HepG2 (cell line): ENCODE data around the gene CGB5. TPM values are rescaled to one million over a fixed set of nuclear protein-coding genes. Genes with fewer than 3 reads are reported as not detected.

Experiments
- ATAC-seq: fragments of 200-7000 bp; cut with Tn5 transposase; 3 replicates; pipeline ENCODE4 v1.9.1; 2020; ENCODE audit warnings: mild to moderate bottlenecking, moderate library complexity
- BruUV-seq: library from RNA; stranded (reverse); fragments of 400-500 nt; replicated peaks from 2 replicates; lab custom pipeline; 2021; lab: Mats Ljungman, UMichigan
- CTCF ChIA-PET: fragments of 300-600 bp; formaldehyde crosslinking; extraction: SDS; loops from one replicate; lab custom pipeline; 2021; ENCODE audit warnings: low total read pairs, inconsistent platforms, low intra/inter-chr PET ratio; lab: Yijun Ruan, JAX
- POLR2A ChIA-PET: fragments of 350-600 bp; sonication (Branson Sonifier 250); formaldehyde crosslinking; loops from one replicate; lab custom pipeline; 2020; ENCODE audit warnings: antibody characterized with exemption, inconsistent platforms; lab: Yijun Ruan, JAX
- DNase-seq: peaks from one replicate; pipeline ENCODE4 v3.0.0-alpha.2; 2015; ENCODE audit warnings: low spot score
- FAIRE-seq: peaks from 3 replicates; lab custom pipeline; 2011; peaks lifted over from hg19 to GRCh38; lab: Jason Lieb, UNC
- H2AFZ ChIP-seq: one replicate; pipeline ENCODE4 v1.6.1; 2011; ENCODE audit warnings: low read length, inconsistent platforms
- H3K27ac ChIP-seq: fragments of 300-600 bp; 3 replicates; pipeline ENCODE4 v1.8.0; 2011; ENCODE audit warnings: mixed run types, mild to moderate bottlenecking, mixed read lengths, low read length, inconsistent platforms; ENCODE audit not compliant: insufficient read depth; ENCODE audit errors: extremely low read length
- H3K27me3 ChIP-seq, 2 experiments: fragments of 200-600 bp in 1 of 2; 2 replicates in 1 of 2; 3 replicates in 1 of 2; pipeline versions ENCODE4 v1.6.0 to v1.8.0; 2011; ENCODE audit warnings: low read length in 2 of 2, mild to moderate bottlenecking in 2 of 2, moderate library complexity in 2 of 2, inconsistent platforms in 1 of 2; ENCODE audit not compliant: insufficient read depth in 2 of 2, control insufficient read depth in 1 of 2
- H3K36me3 ChIP-seq, 2 experiments: fragments of 200-600 bp in 1 of 2; replicated peaks in 1 of 2; 2 replicates in 1 of 2; 3 replicates in 1 of 2; pipeline versions ENCODE4 v1.5.1 to v1.8.0; 2011; ENCODE audit warnings: low read length in 2 of 2, inconsistent platforms in 1 of 2; ENCODE audit not compliant: insufficient read depth in 2 of 2, control insufficient read depth in 1 of 2
- H3K4me1 ChIP-seq: 2 replicates; pipeline ENCODE4 v1.5.1; 2012; ENCODE audit warnings: low read length, inconsistent platforms; ENCODE audit not compliant: insufficient read depth
- H3K4me2 ChIP-seq: 2 replicates; pipeline ENCODE4 v1.6.0; 2011; ENCODE audit warnings: low read depth, low read length, inconsistent platforms
- H3K4me3 ChIP-seq, 3 experiments: fragments of 200-600 bp in 1 of 3; sonication (generic), shearing (Covaris generic) in 1 of 3; replicated peaks in 1 of 3; 2 replicates each; pipeline ENCODE4 v1.5.1; 2011 to 2016; ENCODE audit warnings: low read length in 3 of 3, inconsistent platforms in 2 of 3, low read depth in 2 of 3, mild to moderate bottlenecking in 2 of 3, control low read depth in 1 of 3, mixed read lengths in 1 of 3; ENCODE audit not compliant: insufficient read depth in 1 of 3
- H3K79me2 ChIP-seq: one replicate; pipeline ENCODE4 v1.6.1; 2011; ENCODE audit warnings: low read length, inconsistent platforms; ENCODE audit not compliant: insufficient read depth
- H3K9ac ChIP-seq: 2 replicates; pipeline ENCODE4 v1.6.0; 2011; ENCODE audit warnings: mild to moderate bottlenecking, low read depth, low read length, inconsistent platforms; ENCODE audit not compliant: insufficient read depth
- H3K9me3 ChIP-seq: 2 replicates; pipeline ENCODE4 v1.5.1; 2012; ENCODE audit warnings: mild to moderate bottlenecking, low read length
- H4K20me1 ChIP-seq: 2 replicates; pipeline ENCODE4 v1.6.0; 2011; ENCODE audit warnings: inconsistent platforms, mild to moderate bottlenecking, low read length, moderate library complexity; ENCODE audit not compliant: insufficient read depth
- KLF11 ChIP-seq: IDR thresholded peaks from 2 replicates; pipeline ENCODE4 v1.6.1; 2016; ENCODE audit warnings: missing compliant biosample characterization
- MLLT10 ChIP-seq: sonication (generic); formaldehyde crosslinking; IDR thresholded peaks from 2 replicates; pipeline ENCODE4 v1.4.0; 2020; ENCODE audit warnings: missing genetic modification reagents
- MNT ChIP-seq: fragments of 450-650 bp; IDR thresholded peaks from 2 replicates; pipeline ENCODE4 v1.6.1; 2016
- ZBTB33 ChIP-seq: sonication (generic); formaldehyde crosslinking; IDR thresholded peaks from 2 replicates; pipeline ENCODE4 v1.4.0; 2020; ENCODE audit warnings: missing genetic modification reagents
- ZNF318 ChIP-seq: sonication (generic); formaldehyde crosslinking; IDR thresholded peaks from 2 replicates; pipeline ENCODE4 v1.4.0; 2020; ENCODE audit warnings: mild to moderate bottlenecking, missing genetic modification reagents
- WGBS: methylation state at CpG from one replicate; pipeline ENCODE4 v1.1.6; 2017; ENCODE audit warnings: low lambda C conversion rate; 5-methylcytosine and 5-hydroxymethylcytosine counted together
- in situ Hi-C: cut with HindIII; loops from 2 replicates; pipeline ENCODE4 v1.10.0; 2017; ENCODE audit warnings: low pct_unique_long_range_greater_than_20kb; ENCODE audit not compliant: extremely low pct_ligation_motif_present
- intact Hi-C: fragments of 100-400 bp; cut with micrococcal nuclease; formaldehyde crosslinking; loops from one replicate; pipeline ENCODE4 v1.10.0; 2022; ENCODE audit not compliant: unreplicated experiment
- polyA plus RNA-seq, 8 experiments: library from polyadenylated mRNA; depleted of rRNA in 3 of 8; stranded (reverse) in 7 of 8; unstranded in 1 of 8; fragments of >200 nt; fragmentation: Illumina TruSeq in 4 of 8; extraction: Trizol in 4 of 8; gene quantifications; 2 replicates each; pipeline versions ENCODE4 v1.2.1 to v1.2.3, GENCODE V29; 2011 to 2016; ENCODE audit warnings: low read depth in 4 of 8, missing spikeins in 1 of 8, mixed read lengths in 1 of 8; ENCODE audit not compliant: insufficient read depth in 1 of 8
- total RNA-seq, 5 experiments: library from RNA; depleted of rRNA; stranded (reverse); fragments of >200 nt; fragmentation: Illumina TruSeq; extraction: Trizol; gene quantifications; 2 replicates each; pipeline ENCODE4 v1.2.3, GENCODE V29; 2016; ENCODE audit warnings: low read depth in 1 of 5

The CGB5 gene
- total and polyA plus RNA-seq, 2 of the 13 experiments (the other 11 are each of a cell fraction or from before 2014, with no cell fraction given): not detected

- TF ChIP-seq ZNF318 (CRISPR knock-in tag): no peak
Measured at GRCh38 chr19:49004133-49004532, 39.5 kb upstream of the CGB5 start (continued).

- Histone ChIP-seq H3K27ac (no peak overlapping the region), H3K4me2 (no peak overlapping the region), H3K9ac (no peak overlapping the region), H3K4me3 (no peak overlapping the region), H2AFZ (no peak overlapping the region), H3K79me2 (no peaks in the 10 kb centered on the region), H3K27me3 (no peaks in the 10 kb centered on the region), H3K4me1 (no peaks in the 10 kb centered on the region), H4K20me1 (no peaks in the 10 kb centered on the region)
- intact Hi-C loops (no loop called here), in situ Hi-C loops (no loop called here)
- WGBS: 93% methylated on average over 7 of the region's 7 CpGs
- ChIA-PET CTCF (no interaction called here), POLR2A (interaction anchor here (1.6 kb wide), 1 partner anchor 14 kb away, joined by 3 read pairs; no protein-coding TSS in a partner anchor)
- DNase-seq: no peak
- TF ChIP-seq KLF11 (CRISPR knock-in tag) (no peak), MNT (peak; percentile 96), ZBTB33 (no peak), MLLT10 (CRISPR knock-in tag) (no peak)
- TF ChIP-seq, all 625 proteins: peak for 1
- H3K9me3 ChIP-seq: no peaks in the 10 kb centered on the region
- no peak for FAIRE-seq
- no peak for ATAC-seq
- peaks cover 27 to 54% of the 10 kb centered on the region in 2 experiments for H3K36me3 ChIP-seq
- TSS peak; percentile 42 for BruUV-seq
Measured at GRCh38 chr19:49004964-49005614, 38.6 kb upstream of the CGB5 start.
